CD4-positive, alpha-beta T cell (primary cell): ENCODE data around the gene SYT11. TPM values are rescaled to one million over a fixed set of nuclear protein-coding genes. Genes with fewer than 3 reads are reported as not detected.

Source experiments
- ATAC-seq: fragments of 200-7000 bp; cut with Tn5 transposase; one replicate; pipeline ENCODE4 v1.10.0; 2022; ENCODE audit warnings: mild to moderate bottlenecking; ENCODE audit not compliant: poor library complexity
- CTCF ChIA-PET: fragments of 350-600 bp; sonication (Branson Sonifier 250); formaldehyde crosslinking; loops from one replicate; lab custom pipeline; 2021; ENCODE audit warnings: antibody characterized with exemption, inconsistent platforms; lab: Charles Lee
- POLR2A ChIA-PET: fragments of 350-600 bp; sonication (Branson Sonifier 250); formaldehyde crosslinking; loops from one replicate; lab custom pipeline; 2021; ENCODE audit warnings: antibody characterized with exemption, inconsistent platforms; lab: Charles Lee
- DNase-seq, 14 experiments: peaks; one replicate each; pipeline ENCODE4 v3.0.0-alpha.2; 2013 to 2020; ENCODE audit warnings: mixed read lengths in 2 of 14
- H3K27ac ChIP-seq, 2 donors: one replicate each; pipeline versions ENCODE4 v1.5.1 to v1.7.0; 2013; ENCODE audit warnings: low read length in 2 of 2, low read depth in 1 of 2, mild to moderate bottlenecking in 1 of 2
- H3K27me3 ChIP-seq, 2 experiments: 1 replicate in 1 of 2; 2 replicates in 1 of 2; pipeline versions ENCODE4 v1.6.1 to v1.7.0; 2013; ENCODE audit warnings: low read length in 2 of 2, control low read depth in 1 of 2, mild to moderate bottlenecking in 1 of 2, moderate library complexity in 1 of 2; ENCODE audit not compliant: insufficient read depth in 2 of 2, control insufficient read depth in 1 of 2
- H3K36me3 ChIP-seq: one replicate; pipeline ENCODE4 v1.6.1; 2013; ENCODE audit warnings: low read length, control low read depth; ENCODE audit not compliant: insufficient read depth
- H3K4me1 ChIP-seq: one replicate; pipeline ENCODE4 v1.6.1; 2013; ENCODE audit warnings: low read length, control low read depth; ENCODE audit not compliant: insufficient read depth
- H3K4me3 ChIP-seq: one replicate; pipeline ENCODE4 v1.5.1; 2013; ENCODE audit warnings: mild to moderate bottlenecking, low read length, moderate library complexity
- H3K9me3 ChIP-seq, 2 experiments: 1 replicate in 1 of 2; 2 replicates in 1 of 2; pipeline versions ENCODE4 v1.6.1 to v1.7.0; 2013; ENCODE audit warnings: low read length in 2 of 2, mild to moderate bottlenecking in 2 of 2, control low read depth in 1 of 2, moderate library complexity in 1 of 2; ENCODE audit not compliant: control insufficient read depth in 1 of 2, insufficient read depth in 1 of 2
- H3K27ac Mint-ChIP-seq: one replicate; pipeline ENCODE4 v1.8.0; 2020; ENCODE audit warnings: mixed read lengths
- H3K27me3 Mint-ChIP-seq: one replicate; pipeline ENCODE4 v1.8.0; 2021; ENCODE audit warnings: mixed read lengths
- H3K36me3 Mint-ChIP-seq: one replicate; pipeline ENCODE4 v1.8.0; 2021; ENCODE audit warnings: low read depth, mixed read lengths
- H3K4me1 Mint-ChIP-seq: one replicate; pipeline ENCODE4 v1.8.0; 2021; ENCODE audit warnings: low read depth, mixed read lengths
- H3K4me3 Mint-ChIP-seq: one replicate; pipeline ENCODE4 v1.8.0; 2020; ENCODE audit warnings: mild to moderate bottlenecking, mixed read lengths
- H3K9me3 Mint-ChIP-seq: one replicate; pipeline ENCODE4 v1.8.0; 2020; ENCODE audit warnings: mixed read lengths
- intact Hi-C, 2 experiments: fragments of 100-400 bp; cut with DNase I in 1 of 2; cut with micrococcal nuclease in 1 of 2; formaldehyde crosslinking; loops; one replicate each; pipeline versions ENCODE4 v1.15.1 to v1.9.0; 2023 to 2025; cut with DNase I, micrococcal nuclease
- total RNA-seq, 174 experiments: library from RNA in 2 of 174; stranded (reverse) in 2 of 174; gene quantifications; one replicate each; pipeline ENCODE4 v1.2.3 and lab custom pipeline; 2021 to 2026
- TF ChIP-seq, protein P1 (sequence below): fragments of 200-600 bp; IDR thresholded peaks from one replicate; pipeline ENCODE4 v1.8.0; 2022; ENCODE audit warnings: antibody characterized with exemption, mild to moderate bottlenecking

The SYT11 gene
- total RNA-seq, 2 experiments from 2014 or later = 6.1 to 6.3 TPM

DNA sequence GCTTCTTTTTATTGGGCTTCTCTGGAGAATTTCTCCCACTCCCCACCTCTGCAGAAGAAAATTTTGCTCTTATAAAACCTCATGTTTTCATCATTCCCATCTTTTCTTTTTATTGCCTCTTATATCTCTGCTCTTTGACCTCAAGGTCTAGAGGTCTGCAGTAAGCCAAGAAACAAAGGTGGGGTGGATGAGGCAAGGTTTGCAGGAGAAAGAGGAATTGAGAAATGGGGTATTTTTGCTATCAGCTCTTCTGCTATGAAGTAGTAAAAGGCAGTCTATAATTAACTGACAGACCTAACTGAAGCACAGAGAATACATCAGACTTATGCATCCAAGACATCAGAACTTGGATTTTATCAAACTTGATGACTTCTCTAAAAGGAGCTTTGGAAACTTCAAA lies 22.9 kb downstream of the SYT11 start:
- Mint-ChIP-seq H3K36me3 (no peaks in the 10 kb centered on the region), H3K27ac (no peak overlapping the region), H3K9me3 (no peaks in the 10 kb centered on the region), H3K4me3 (no peak overlapping the region), H3K27me3 (no peaks in the 10 kb centered on the region), H3K4me1 (no peaks in the 10 kb centered on the region)
- H3K27ac ChIP-seq = no peak overlapping the region
- H3K9me3 ChIP-seq = no peaks in the 10 kb centered on the region
- no peaks in the 10 kb centered on the region for H3K4me1 ChIP-seq
- TF ChIP-seq, protein P1, sequence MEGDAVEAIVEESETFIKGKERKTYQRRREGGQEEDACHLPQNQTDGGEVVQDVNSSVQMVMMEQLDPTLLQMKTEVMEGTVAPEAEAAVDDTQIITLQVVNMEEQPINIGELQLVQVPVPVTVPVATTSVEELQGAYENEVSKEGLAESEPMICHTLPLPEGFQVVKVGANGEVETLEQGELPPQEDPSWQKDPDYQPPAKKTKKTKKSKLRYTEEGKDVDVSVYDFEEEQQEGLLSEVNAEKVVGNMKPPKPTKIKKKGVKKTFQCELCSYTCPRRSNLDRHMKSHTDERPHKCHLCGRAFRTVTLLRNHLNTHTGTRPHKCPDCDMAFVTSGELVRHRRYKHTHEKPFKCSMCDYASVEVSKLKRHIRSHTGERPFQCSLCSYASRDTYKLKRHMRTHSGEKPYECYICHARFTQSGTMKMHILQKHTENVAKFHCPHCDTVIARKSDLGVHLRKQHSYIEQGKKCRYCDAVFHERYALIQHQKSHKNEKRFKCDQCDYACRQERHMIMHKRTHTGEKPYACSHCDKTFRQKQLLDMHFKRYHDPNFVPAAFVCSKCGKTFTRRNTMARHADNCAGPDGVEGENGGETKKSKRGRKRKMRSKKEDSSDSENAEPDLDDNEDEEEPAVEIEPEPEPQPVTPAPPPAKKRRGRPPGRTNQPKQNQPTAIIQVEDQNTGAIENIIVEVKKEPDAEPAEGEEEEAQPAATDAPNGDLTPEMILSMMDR = no peak
- POLR2A ChIA-PET = no interaction called here
- intact Hi-C loops = no loop called here
- ATAC-seq = no peak
- no peaks in the 10 kb centered on the region for H3K27me3 ChIP-seq
- peaks cover 12% of the 10 kb centered on the region for H3K36me3 ChIP-seq
- no peak for DNase-seq
- CTCF ChIA-PET = no interaction called here
- H3K4me3 ChIP-seq = no peak overlapping the region

DNA sequence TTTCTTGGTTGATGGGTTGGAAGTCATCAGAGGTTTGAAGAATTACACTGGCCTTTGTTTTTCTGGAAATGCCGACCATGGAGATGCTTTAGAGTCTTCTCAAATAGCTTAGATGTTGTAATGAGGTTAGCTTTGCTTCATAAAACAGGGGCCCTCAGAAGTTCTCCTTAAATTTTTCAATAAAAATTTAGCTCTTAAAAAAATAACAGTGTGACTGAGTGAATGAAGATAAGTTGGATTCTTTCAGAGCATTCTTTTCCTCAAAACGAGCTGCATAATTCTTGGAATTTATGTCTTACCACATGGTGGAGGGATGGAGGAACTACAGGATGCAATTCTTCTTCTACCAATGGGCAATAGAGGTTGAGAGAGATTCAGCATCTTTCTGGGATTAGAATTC lies 23.4 kb downstream of the SYT11 start:
- no peak overlapping the region for H3K27ac ChIP-seq
- H3K36me3 ChIP-seq = peaks cover 12% of the 10 kb centered on the region
- Mint-ChIP-seq H3K27me3 (no peaks in the 10 kb centered on the region), H3K9me3 (no peaks in the 10 kb centered on the region), H3K36me3 (no peaks in the 10 kb centered on the region), H3K4me3 (no peak overlapping the region), H3K4me1 (no peaks in the 10 kb centered on the region), H3K27ac (no peak overlapping the region)
- no peaks in the 10 kb centered on the region for H3K27me3 ChIP-seq
- H3K4me3 ChIP-seq = no peak overlapping the region
- ChIA-PET POLR2A (interaction anchor here (0.5 kb wide), 1 partner anchor 89 kb away, joined by 5 read pairs; no protein-coding TSS in a partner anchor), CTCF (no interaction called here)
- H3K4me1 ChIP-seq = no peaks in the 10 kb centered on the region
- intact Hi-C loops = no loop called here
- no peaks in the 10 kb centered on the region for H3K9me3 ChIP-seq
- ATAC-seq (no peak), DNase-seq (no peak)
- TF ChIP-seq, protein P1 = no peak

DNA sequence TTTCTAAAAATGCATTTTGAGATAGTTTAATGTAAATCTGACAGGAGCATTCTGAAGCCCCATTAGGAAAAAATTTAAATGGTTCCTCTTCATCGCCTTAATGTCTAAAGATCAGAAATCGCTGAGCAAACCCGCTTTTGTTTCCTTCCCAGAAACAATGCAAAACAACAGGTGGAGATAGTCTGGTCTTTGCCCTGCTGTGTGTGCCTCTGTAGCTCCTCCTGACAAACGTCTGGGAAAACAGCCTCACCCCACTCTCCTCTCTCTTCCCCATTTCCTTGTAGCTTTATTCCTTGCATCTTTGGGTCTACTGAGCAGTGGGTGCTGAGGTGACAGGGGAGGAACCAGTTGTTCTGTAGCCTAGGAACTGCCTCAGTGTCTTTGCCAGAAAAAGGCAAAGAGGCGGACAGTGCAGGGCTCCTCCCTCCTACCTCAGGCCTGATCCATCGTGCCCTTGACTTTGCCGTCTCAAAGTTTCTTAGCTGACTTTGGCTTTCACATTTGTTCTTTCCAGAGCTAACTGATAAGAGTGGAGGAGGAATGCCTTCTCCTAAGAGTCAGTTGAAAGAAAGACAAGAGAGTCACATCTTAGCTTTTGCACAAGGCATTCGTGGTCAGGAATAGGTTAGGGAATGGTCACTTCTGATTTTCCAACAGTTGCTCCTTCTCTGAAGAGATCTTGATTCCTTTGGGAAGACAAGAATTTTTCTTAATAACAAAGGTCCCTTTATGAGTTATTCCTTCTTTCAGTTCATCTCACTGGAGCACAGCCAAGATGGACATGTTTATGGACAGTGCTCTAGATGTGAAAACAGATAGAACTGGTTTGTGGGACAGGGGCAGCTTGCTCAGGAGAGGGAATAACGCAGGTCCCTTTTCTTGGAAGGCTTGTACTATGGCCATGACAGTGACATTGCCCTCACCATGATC lies 24.9 kb downstream of the SYT11 start:
- no peaks in the 10 kb centered on the region for H3K9me3 ChIP-seq
- H3K4me3 ChIP-seq = no peak overlapping the region
- H3K27me3 Mint-ChIP-seq = no peaks in the 10 kb centered on the region
- no peaks in the 10 kb centered on the region for H3K4me1 ChIP-seq
- no peak overlapping the region for H3K4me3 Mint-ChIP-seq
- TF ChIP-seq, protein P1 = no peak
- H3K4me1 Mint-ChIP-seq = no peaks in the 10 kb centered on the region
- no peak overlapping the region for H3K27ac ChIP-seq
- ChIA-PET CTCF (interaction anchor here (1.0 kb wide), 1 partner anchor 15 kb away, joined by 5 read pairs; no protein-coding TSS in a partner anchor), POLR2A (no interaction called here)
- H3K9me3 Mint-ChIP-seq = no peaks in the 10 kb centered on the region
- H3K36me3 Mint-ChIP-seq = no peaks in the 10 kb centered on the region
- DNase-seq = no peak
- ATAC-seq = no peak
- intact Hi-C loops = no loop called here
- H3K27ac Mint-ChIP-seq = no peak overlapping the region
- no peaks in the 10 kb centered on the region for H3K27me3 ChIP-seq
- peaks cover 12% of the 10 kb centered on the region for H3K36me3 ChIP-seq
